ENCODE measurements around the gene ATP13A3. TPM values are rescaled to one million over a fixed set of nuclear protein-coding genes. Genes with fewer than 3 reads are reported as not detected.
"Not testable (repeated sequence)": the region's sequence is repeated elsewhere in the genome, so short reads cannot be mapped to it uniquely, and the experiment has no call there.

Gene ATP13A3
- total and polyA plus RNA-seq, 7 donors: 10.9 to 82.7 (median 50.4) TPM

DNA sequence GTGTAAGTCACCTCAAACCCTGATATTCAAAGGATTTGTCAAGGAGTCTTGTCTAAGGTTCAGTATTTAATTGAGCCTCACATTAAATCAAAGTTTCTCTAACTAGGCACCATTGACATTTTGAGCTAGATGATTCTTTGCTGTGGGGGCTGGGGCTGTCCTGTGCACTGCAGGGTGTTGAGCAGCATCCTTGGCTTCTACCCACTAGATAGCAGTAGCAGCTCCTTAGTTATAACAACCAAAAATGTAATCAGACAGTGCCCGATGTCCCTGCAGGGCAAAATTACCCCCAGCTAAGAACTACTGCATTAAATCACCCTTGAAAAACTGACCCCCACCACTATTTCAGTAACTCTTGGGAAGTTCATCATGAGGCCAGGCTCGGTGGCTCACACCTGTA lies 17.3 kb upstream of the ATP13A3 start:
- no peak overlapping the region for H3K4me3 ChIP-seq
- H3K9me3 ChIP-seq: no peaks in the 10 kb centered on the region
- WGBS, 2 donors: 92 to 96% methylated on average over 2 of the region's 2 CpGs
- H3K27ac ChIP-seq: no peak overlapping the region
- H3K4me1 ChIP-seq: no peaks in the 10 kb centered on the region
- DNase-seq: no peak
- no peak for TF ChIP-seq POLR2A (IDR thresholded peaks at IDR 0.05)
- TF ChIP-seq, protein P1, sequence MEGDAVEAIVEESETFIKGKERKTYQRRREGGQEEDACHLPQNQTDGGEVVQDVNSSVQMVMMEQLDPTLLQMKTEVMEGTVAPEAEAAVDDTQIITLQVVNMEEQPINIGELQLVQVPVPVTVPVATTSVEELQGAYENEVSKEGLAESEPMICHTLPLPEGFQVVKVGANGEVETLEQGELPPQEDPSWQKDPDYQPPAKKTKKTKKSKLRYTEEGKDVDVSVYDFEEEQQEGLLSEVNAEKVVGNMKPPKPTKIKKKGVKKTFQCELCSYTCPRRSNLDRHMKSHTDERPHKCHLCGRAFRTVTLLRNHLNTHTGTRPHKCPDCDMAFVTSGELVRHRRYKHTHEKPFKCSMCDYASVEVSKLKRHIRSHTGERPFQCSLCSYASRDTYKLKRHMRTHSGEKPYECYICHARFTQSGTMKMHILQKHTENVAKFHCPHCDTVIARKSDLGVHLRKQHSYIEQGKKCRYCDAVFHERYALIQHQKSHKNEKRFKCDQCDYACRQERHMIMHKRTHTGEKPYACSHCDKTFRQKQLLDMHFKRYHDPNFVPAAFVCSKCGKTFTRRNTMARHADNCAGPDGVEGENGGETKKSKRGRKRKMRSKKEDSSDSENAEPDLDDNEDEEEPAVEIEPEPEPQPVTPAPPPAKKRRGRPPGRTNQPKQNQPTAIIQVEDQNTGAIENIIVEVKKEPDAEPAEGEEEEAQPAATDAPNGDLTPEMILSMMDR (IDR thresholded peaks at IDR 0.05): no peak
- TF ChIP-seq EP300 (IDR thresholded peaks at IDR 0.05): no peak
- no peak for TF ChIP-seq POLR2AphosphoS5 (IDR thresholded peaks at IDR 0.05)
- H3K27me3 ChIP-seq: no peaks in the 10 kb centered on the region
- intact Hi-C loops (cut with DNase I): no loop called here
- no peaks in the 10 kb centered on the region for H3K36me3 ChIP-seq

DNA sequence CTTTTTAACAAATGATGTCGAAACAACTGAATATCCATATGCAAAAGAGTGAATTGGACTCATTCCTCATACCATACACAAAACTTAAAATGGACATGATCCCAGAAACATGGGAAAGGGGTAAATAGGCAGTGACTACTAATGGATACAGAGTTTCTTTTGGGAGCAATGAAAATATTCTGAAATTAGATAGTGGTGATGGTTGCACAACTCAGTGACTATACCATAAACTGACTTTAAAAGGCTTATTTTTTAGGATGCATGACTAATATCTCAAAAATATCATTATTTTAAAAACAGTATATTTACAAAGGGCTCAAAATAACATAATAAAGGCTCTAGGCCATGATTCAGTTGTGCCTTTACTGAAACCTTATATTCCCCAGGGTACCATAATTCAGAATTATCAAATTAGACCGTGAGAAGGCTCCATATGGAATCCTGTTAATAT lies 16.3 kb upstream of the ATP13A3 start:
- no peak for TF ChIP-seq EP300 (IDR thresholded peaks at IDR 0.05)
- TF ChIP-seq, protein P1 (IDR thresholded peaks at IDR 0.05): no peak
- TF ChIP-seq POLR2A (IDR thresholded peaks at IDR 0.05): no peak
- TF ChIP-seq POLR2AphosphoS5 (IDR thresholded peaks at IDR 0.05): no peak
- WGBS, 2 donors: 93 to 99% methylated on average over 2 of the region's 2 CpGs

DNA sequence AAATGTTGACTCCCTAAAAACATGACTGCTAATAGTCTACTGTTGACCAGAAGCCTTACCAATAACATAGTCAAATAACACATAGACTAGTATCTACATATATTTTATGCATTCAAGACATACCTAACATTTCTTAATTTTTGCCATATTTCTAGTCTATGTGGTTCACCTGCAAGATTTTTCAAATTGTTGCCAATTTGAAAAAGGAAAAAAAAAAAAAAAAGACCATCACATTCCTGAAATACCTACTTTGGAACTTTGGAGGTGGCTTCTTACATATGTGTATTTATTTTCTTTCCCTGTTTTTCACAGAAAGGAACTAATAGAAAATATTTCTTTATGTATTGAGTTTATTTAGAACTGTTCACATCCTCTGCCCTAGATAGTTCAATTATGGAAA lies 13.4 kb upstream of the ATP13A3 start:
- TF ChIP-seq, protein P1 (IDR thresholded peaks at IDR 0.05): no peak
- TF ChIP-seq EP300 (IDR thresholded peaks at IDR 0.05): no peak
- no peak for TF ChIP-seq POLR2A (IDR thresholded peaks at IDR 0.05)
- no peak for TF ChIP-seq POLR2AphosphoS5 (IDR thresholded peaks at IDR 0.05)
- H3K27ac ChIP-seq: no peak overlapping the region

More for the DNA sequence above, 16.3 kb upstream of the ATP13A3 start:
- no peak for DNase-seq
- no peaks in the 10 kb centered on the region for H3K9me3 ChIP-seq
- H3K36me3 ChIP-seq: no peaks in the 10 kb centered on the region
- no peak overlapping the region for H3K4me3 ChIP-seq
- H3K27ac ChIP-seq: no peak overlapping the region
- no peaks in the 10 kb centered on the region for H3K27me3 ChIP-seq
- no peaks in the 10 kb centered on the region for H3K4me1 ChIP-seq
- intact Hi-C loops (cut with DNase I): no loop called here

DNA sequence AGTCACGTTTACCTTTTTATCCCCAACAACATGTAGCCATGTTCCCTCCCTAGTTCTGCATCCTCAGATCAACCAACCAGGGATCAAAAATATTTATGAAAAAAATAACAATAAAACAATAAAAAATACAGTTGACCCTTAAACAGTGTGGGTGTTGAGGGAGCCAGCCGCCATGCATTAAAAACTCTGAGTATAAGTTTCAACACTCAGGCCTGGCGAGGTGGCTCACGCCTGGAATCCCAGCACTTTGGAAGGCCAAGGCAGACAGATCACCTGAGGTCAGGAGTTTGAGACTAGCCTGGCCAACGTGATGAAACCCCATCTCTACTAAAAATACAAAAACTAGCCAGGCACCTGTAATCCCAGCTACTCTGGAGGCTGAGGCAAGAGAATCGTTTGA lies 12.7 kb upstream of the ATP13A3 start:
- DNase-seq; H3K9me3 ChIP-seq; H3K4me1 ChIP-seq; intact Hi-C loops (cut with DNase I); H3K4me3 ChIP-seq; H3K27me3 ChIP-seq; H3K36me3 ChIP-seq; H3K27ac ChIP-seq: not testable (repeated sequence)
- WGBS, 2 donors: 87 to 93% methylated on average over 6 of the region's 6 CpGs

More for the DNA sequence above, 13.4 kb upstream of the ATP13A3 start:
- Histone ChIP-seq H3K4me3 (no peak overlapping the region), H3K9me3 (no peaks in the 10 kb centered on the region), H3K4me1 (no peaks in the 10 kb centered on the region), H3K27me3 (no peaks in the 10 kb centered on the region), H3K36me3 (no peaks in the 10 kb centered on the region)
- intact Hi-C loops (cut with DNase I): no loop called here
- DNase-seq: no peak

DNA sequence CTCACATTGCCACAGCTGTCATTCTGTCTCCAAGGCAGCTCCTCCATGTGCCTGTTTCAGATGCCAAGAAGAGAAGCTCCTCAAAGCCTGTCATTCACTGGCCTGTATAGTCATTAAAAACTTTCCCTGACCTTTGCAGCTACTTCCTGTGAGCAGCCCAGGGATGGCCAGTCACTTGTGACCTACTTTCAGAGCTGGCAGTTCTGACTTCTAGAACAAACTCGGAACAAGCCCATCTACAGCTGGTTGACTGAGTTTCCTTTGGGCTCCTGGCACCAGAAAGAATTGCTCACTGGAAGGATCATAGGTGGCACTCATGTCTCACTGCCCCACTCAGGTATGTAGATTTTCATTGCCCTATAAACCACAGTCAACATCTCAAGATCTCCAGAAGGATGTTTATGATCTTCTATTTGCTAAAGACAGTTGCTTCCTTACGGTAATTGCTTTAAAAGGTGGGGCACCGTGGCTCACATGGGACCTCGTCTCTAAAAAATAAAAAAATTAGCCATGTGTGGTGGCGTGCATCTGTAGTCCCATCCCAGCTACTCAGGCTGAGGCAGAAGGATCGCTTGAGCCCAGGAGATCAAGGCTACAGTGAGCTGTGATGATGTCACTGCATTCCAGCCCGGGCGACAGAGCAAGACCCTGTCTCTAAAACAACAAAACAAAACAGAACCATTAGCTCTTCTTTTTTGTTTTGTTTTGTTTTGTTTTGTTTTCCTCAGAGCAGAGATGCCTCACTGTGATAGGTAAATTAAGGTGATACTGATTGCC lies 11.2 kb upstream of the ATP13A3 start:
- WGBS, 2 donors: 26 to 69% methylated on average over 8 of the region's 8 CpGs
- intact Hi-C loops (cut with DNase I): no loop called here
- Histone ChIP-seq H3K9me3 (no peaks in the 10 kb centered on the region), H3K27me3 (no peaks in the 10 kb centered on the region), H3K4me1 (no peaks in the 10 kb centered on the region), H3K4me3 (no peak overlapping the region), H3K27ac (no peak overlapping the region), H3K36me3 (no peaks in the 10 kb centered on the region)
- TF ChIP-seq, protein P1 (IDR thresholded peaks at IDR 0.05): no peak
- TF ChIP-seq POLR2AphosphoS5 (IDR thresholded peaks at IDR 0.05): no peak
- no peak for TF ChIP-seq POLR2A (IDR thresholded peaks at IDR 0.05)
- TF ChIP-seq EP300 (IDR thresholded peaks at IDR 0.05): no peak
- DNase-seq: no peak
